ENCODE data around the gene ADGRV1. TPM values are rescaled to one million over a fixed set of nuclear protein-coding genes. Genes with fewer than 3 reads are reported as not detected.

Gene ADGRV1
- total and polyA plus RNA-seq, 2 donors (not counting 3 experiments of a cell fraction or from before 2014, with no cell fraction given), result 0.11 to 0.55 TPM

DNA sequence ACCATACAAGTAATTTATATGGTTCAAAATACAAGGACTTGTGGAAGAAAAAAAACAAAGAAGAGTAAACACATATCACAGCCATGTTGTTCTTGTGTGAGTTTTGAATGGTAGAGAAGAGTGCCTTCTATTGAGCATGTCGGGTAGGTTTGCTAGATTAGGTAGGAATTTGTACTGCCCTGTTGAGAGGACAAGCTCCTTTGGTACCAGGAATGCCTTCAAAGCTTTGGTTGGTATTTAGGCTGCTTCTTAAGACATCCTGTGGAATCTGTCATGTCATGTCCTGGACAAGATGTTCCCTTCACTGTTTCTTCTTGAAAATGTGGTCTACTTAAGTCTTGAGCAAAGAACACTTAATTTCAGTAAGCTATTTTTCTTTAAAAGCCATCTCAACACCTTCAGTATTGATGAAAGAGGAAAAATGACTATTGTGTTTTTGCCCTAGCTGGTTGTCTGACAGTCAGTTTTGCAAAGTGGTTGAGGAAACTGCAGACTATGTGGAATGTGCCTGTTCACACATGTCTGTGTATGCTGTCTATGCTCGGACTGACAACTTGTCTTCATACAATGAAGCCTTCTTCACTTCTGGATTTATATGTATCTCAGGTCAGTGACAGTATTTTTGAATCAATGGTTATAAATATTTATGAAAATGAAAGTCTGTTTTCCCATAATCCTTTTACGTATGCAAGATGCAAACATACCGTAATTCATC, 296.9 kb downstream of the ADGRV1 start:
- H3K79me2 ChIP-seq (ENCODE audit: control insufficient read depth, insufficient read depth, low read length), result no peaks in the 10 kb centered on the region
- peaks cover 6% of the 10 kb centered on the region for H3K4me1 ChIP-seq (ENCODE audit: control insufficient read depth, extremely low read depth, insufficient read depth, low read length)
- no peak overlapping the region for H3K9ac ChIP-seq (replicated peaks; ENCODE audit: extremely low read depth, insufficient read depth, low read length)
- no peaks in the 10 kb centered on the region for H3K9me1 ChIP-seq (replicated peaks; ENCODE audit: control insufficient read depth, extremely low read depth, insufficient read depth, low read length)
- no TSS peak for BruUV-seq (replicated peaks)
- POLR2A ChIA-PET, result no interaction called here
- TF ChIP-seq FOS (IDR thresholded peaks at IDR 0.05; ENCODE audit: borderline replicate concordance, insufficient read depth, low read length), result no peak
- TF ChIP-seq, protein P1, sequence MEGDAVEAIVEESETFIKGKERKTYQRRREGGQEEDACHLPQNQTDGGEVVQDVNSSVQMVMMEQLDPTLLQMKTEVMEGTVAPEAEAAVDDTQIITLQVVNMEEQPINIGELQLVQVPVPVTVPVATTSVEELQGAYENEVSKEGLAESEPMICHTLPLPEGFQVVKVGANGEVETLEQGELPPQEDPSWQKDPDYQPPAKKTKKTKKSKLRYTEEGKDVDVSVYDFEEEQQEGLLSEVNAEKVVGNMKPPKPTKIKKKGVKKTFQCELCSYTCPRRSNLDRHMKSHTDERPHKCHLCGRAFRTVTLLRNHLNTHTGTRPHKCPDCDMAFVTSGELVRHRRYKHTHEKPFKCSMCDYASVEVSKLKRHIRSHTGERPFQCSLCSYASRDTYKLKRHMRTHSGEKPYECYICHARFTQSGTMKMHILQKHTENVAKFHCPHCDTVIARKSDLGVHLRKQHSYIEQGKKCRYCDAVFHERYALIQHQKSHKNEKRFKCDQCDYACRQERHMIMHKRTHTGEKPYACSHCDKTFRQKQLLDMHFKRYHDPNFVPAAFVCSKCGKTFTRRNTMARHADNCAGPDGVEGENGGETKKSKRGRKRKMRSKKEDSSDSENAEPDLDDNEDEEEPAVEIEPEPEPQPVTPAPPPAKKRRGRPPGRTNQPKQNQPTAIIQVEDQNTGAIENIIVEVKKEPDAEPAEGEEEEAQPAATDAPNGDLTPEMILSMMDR (IDR thresholded peaks at IDR 0.05; ENCODE audit: extremely low read depth in 1 of 2, insufficient read depth in 1 of 2, low read depth in 1 of 2, low read length in 2 of 2), result no peak
- no peak for TF ChIP-seq JUN (IDR thresholded peaks at IDR 0.05; ENCODE audit: borderline replicate concordance, insufficient read depth, insufficient read length, low read depth)
- TF ChIP-seq, protein P2, sequence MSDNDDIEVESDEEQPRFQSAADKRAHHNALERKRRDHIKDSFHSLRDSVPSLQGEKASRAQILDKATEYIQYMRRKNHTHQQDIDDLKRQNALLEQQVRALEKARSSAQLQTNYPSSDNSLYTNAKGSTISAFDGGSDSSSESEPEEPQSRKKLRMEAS (IDR thresholded peaks at IDR 0.05; ENCODE audit: insufficient read depth, insufficient read length), result no peak
- no peak for TF ChIP-seq MYC (IDR thresholded peaks at IDR 0.05; ENCODE audit: low read depth, low read length)
- no peak for TF ChIP-seq POLR2A (IDR thresholded peaks at IDR 0.05; ENCODE audit: low read depth, low read length)
- no peak for TF ChIP-seq GATA2 (IDR thresholded peaks at IDR 0.05; ENCODE audit: insufficient read depth, insufficient read length, low read depth, low read length)
- no peak for TF ChIP-seq POLR2AphosphoS5 (IDR thresholded peaks at IDR 0.05; ENCODE audit: insufficient read depth, low read depth, low read length)
- TF ChIP-seq EZH2 (IDR thresholded peaks at IDR 0.05; ENCODE audit: borderline replicate concordance, low read depth, low read length, severe bottlenecking), result no peak
- CTCF ChIA-PET, result interaction anchor here (0.8 to 2.3 kb wide), 4 partner anchors 10 to 529 kb away, joined by 3 to 12 read pairs (median 6); no protein-coding TSS in a partner anchor
- no peak overlapping the region for H2AFZ ChIP-seq (ENCODE audit: low read depth, low read length)
- no peaks in the 10 kb centered on the region for H3K27me3 ChIP-seq (ENCODE audit: control insufficient read depth in 2 of 2, insufficient read depth in 2 of 2, low read length in 2 of 2)
- H3K4me2 ChIP-seq (ENCODE audit: insufficient read depth, low read length), result no peak overlapping the region
- DNase-seq (ENCODE audit: low read depth, low spot score) (peak; percentile 7), FAIRE-seq (no peak)
- H3K36me3 ChIP-seq (ENCODE audit: control insufficient read depth in 2 of 2, extremely low read depth in 1 of 2, insufficient read depth in 2 of 2, low read length in 2 of 2), result no peaks in the 10 kb centered on the region
- H4K20me1 ChIP-seq (replicated peaks; ENCODE audit: control insufficient read depth, extremely low read depth, insufficient read depth, low read length), result no peaks in the 10 kb centered on the region
- no peak overlapping the region for H3K4me3 ChIP-seq (replicated peaks in 1 of 3; ENCODE audit: insufficient read depth in 1 of 3, low read depth in 1 of 3, low read length in 3 of 3)
- intact Hi-C loops (cut with micrococcal nuclease), result no loop called here
- no peak overlapping the region for H3K27ac ChIP-seq (ENCODE audit: insufficient read depth, low read depth, low read length)
- dilution Hi-C loops (cut with MboI; ENCODE audit: extremely low pct_ligation_motif_present, low sequenced_read_pairs), result no loop called here
- no peaks in the 10 kb centered on the region for H3K9me3 ChIP-seq (replicated peaks; ENCODE audit: control insufficient read depth, insufficient read depth, low read length)
